ENCODE measurements around the gene CXCR4. TPM values are rescaled to one million over a fixed set of nuclear protein-coding genes. Genes with fewer than 3 reads are reported as not detected.

Gene CXCR4
- total RNA-seq, 1 experiment from 2014 or later: 1.3 TPM

- no peak for TF ChIP-seq MLX (CRISPR knock-in tag; IDR thresholded peaks at IDR 0.05)
These were observed 13.0 kb downstream of the CXCR4 start (continued) for GRCh38 chr2:136104977-136105376.

GRCh38 chr2:136101042-136101441 lies 16.9 kb downstream of the CXCR4 start:
- Mint-ChIP-seq H3K27ac (no peak overlapping the region), H3K9me3 (peaks cover 3% of the 10 kb centered on the region; the same call in 1 of the 2 replicates), H3K36me3 (no peaks in the 10 kb centered on the region), H3K27me3 (ENCODE audit: low read depth) (no peaks in the 10 kb centered on the region), H3K4me1 (no peaks in the 10 kb centered on the region), H3K4me3 (no peak overlapping the region)
- TF ChIP-seq CDX4 (CRISPR knock-in tag; IDR thresholded peaks at IDR 0.05; ENCODE audit: borderline replicate concordance): no peak
- POLR2A ChIA-PET: no interaction called here
- ATAC-seq: no peak
- no peak for DNase-seq (ENCODE audit: low spot score)
- CTCF ChIA-PET: no interaction called here

GRCh38 chr2:136098441-136098840 lies 19.5 kb downstream of the CXCR4 start:
- DNase-seq (ENCODE audit: low spot score) (no peak), ATAC-seq (no peak)
- Mint-ChIP-seq H3K36me3 (no peaks in the 10 kb centered on the region), H3K27ac (no peak overlapping the region), H3K4me3 (no peak overlapping the region), H3K9me3 (peaks cover 3% of the 10 kb centered on the region; the same call in 1 of the 2 replicates), H3K27me3 (ENCODE audit: low read depth) (no peaks in the 10 kb centered on the region), H3K4me1 (peaks cover 6% of the 10 kb centered on the region)
- ChIA-PET POLR2A (no interaction called here), CTCF (no interaction called here)
- TF ChIP-seq USF1 (CRISPR knock-in tag; IDR thresholded peaks at IDR 0.05) (no peak), HMGXB4 (CRISPR knock-in tag; IDR thresholded peaks at IDR 0.05) (no peak), SP1 (CRISPR knock-in tag; conservative IDR thresholded peaks at IDR 0.05) (no peak), NR1H2 (CRISPR knock-in tag; IDR thresholded peaks at IDR 0.05) (no peak), HMGA2 (CRISPR knock-in tag; IDR thresholded peaks at IDR 0.05) (no peak), PRDM15 (CRISPR knock-in tag; IDR thresholded peaks at IDR 0.05) (no peak), TEAD4 (CRISPR knock-in tag; IDR thresholded peaks at IDR 0.05) (no peak), MYBL2 (CRISPR knock-in tag; IDR thresholded peaks at IDR 0.05) (no peak), ZSCAN18 (CRISPR knock-in tag; IDR thresholded peaks at IDR 0.05) (no peak), ZNF425 (CRISPR knock-in tag; conservative IDR thresholded peaks at IDR 0.05) (no peak), ELF4 (CRISPR knock-in tag; IDR thresholded peaks at IDR 0.05; ENCODE audit: low read depth) (no peak), FOXP1 (CRISPR knock-in tag; IDR thresholded peaks at IDR 0.05; ENCODE audit: borderline replicate concordance) (no peak), CBFB (CRISPR knock-in tag; IDR thresholded peaks at IDR 0.05; ENCODE audit: low read depth) (no peak), MAX (CRISPR knock-in tag; IDR thresholded peaks at IDR 0.05) (no peak), FOXJ3 (CRISPR knock-in tag; IDR thresholded peaks at IDR 0.05; ENCODE audit: borderline replicate concordance) (no peak), PREB (CRISPR knock-in tag; IDR thresholded peaks at IDR 0.05; ENCODE audit: borderline replicate concordance) (no peak), ZBTB43 (CRISPR knock-in tag; IDR thresholded peaks at IDR 0.05) (no peak)

Data from WTC11 (cell line).